Left ventricle myocardium inferior (tissue), 1 donor: ENCODE results near the gene ENOX2. TPM values are rescaled to one million over a fixed set of nuclear protein-coding genes. Genes with fewer than 3 reads are reported as not detected.
A peak's percentile ranks its signal among the peaks of the same experiment; 100 is the strongest.

Source experiments
- DNase-seq: peaks from one replicate; pipeline ENCODE4 v3.0.0-alpha.2; 2020
- H3K27ac ChIP-seq: fragments of 200-600 bp; replicated peaks from 2 replicates; pipeline ENCODE4 v1.8.0; 2021
- H3K27me3 ChIP-seq: fragments of 200-600 bp; 2 replicates; pipeline ENCODE4 v1.8.0; 2021; ENCODE audit warnings: low read depth
- H3K36me3 ChIP-seq: fragments of 200-600 bp; 2 replicates; pipeline ENCODE4 v1.8.0; 2021
- H3K4me1 ChIP-seq: fragments of 200-600 bp; 2 replicates; pipeline ENCODE4 v1.8.0; 2021
- H3K4me3 ChIP-seq: fragments of 200-600 bp; 2 replicates; pipeline ENCODE4 v1.8.0; 2021; ENCODE audit warnings: mild to moderate bottlenecking, moderate library complexity
- H3K9me3 ChIP-seq: fragments of 200-600 bp; replicated peaks from 2 replicates; pipeline ENCODE4 v1.8.0; 2021
- CTCF ChIP-seq: fragments of 200-600 bp; IDR thresholded peaks from 2 replicates; pipeline ENCODE4 v1.8.0; 2021; ENCODE audit warnings: antibody characterized with exemption, mild to moderate bottlenecking, borderline replicate concordance
- intact Hi-C: fragments of 100-400 bp; cut with micrococcal nuclease; formaldehyde crosslinking; loops from one replicate; pipeline ENCODE4 v1.11.0; 2022
- total RNA-seq: library from RNA; stranded (reverse); fragmentation: NEBNext Ultra II Directional; extraction: Animal tissue kit (Norgen Biotek cat#: 25700); gene quantifications from one replicate; pipeline ENCODE4 v1.2.1, GENCODE V29; 2021
- donor health status: DM: no; HTN: yes; CAD: no; lungs with severe emphysema.

The ENOX2 gene
- total RNA-seq, 1 donor from 2014 or later, result 14.1 TPM

GRCh38 chrX:130772776-130773143, 130.2 kb downstream of the ENOX2 start:
- Histone ChIP-seq H3K9me3 (no peaks in the 10 kb centered on the region), H3K27me3 (no peaks in the 10 kb centered on the region), H3K27ac (no peak overlapping the region), H3K36me3 (no peaks in the 10 kb centered on the region), H3K4me1 (peaks cover 12% of the 10 kb centered on the region), H3K4me3 (no peak overlapping the region)
- intact Hi-C loops, result no loop called here
- DNase-seq, result no peak
- no peak for TF ChIP-seq CTCF

GRCh38 chrX:130772105-130772775, 130.8 kb downstream of the ENOX2 start:
- intact Hi-C loops, result no loop called here
- H3K9me3 ChIP-seq, result no peaks in the 10 kb centered on the region
- H3K4me3 ChIP-seq, result no peak overlapping the region
- no peaks in the 10 kb centered on the region for H3K27me3 ChIP-seq
- no peak for TF ChIP-seq CTCF
- no peak overlapping the region for H3K27ac ChIP-seq
- no peaks in the 10 kb centered on the region for H3K36me3 ChIP-seq
- DNase-seq, result no peak
- H3K4me1 ChIP-seq, result peaks cover 12% of the 10 kb centered on the region

GRCh38 chrX:130771648-130772047, 131.4 kb downstream of the ENOX2 start:
- Histone ChIP-seq H3K27ac (no peak overlapping the region), H3K9me3 (no peaks in the 10 kb centered on the region), H3K27me3 (no peaks in the 10 kb centered on the region), H3K36me3 (no peaks in the 10 kb centered on the region), H3K4me1 (peaks cover 12% of the 10 kb centered on the region), H3K4me3 (no peak overlapping the region)
- intact Hi-C loops, result no loop called here
- DNase-seq, result no peak
- no peak for TF ChIP-seq CTCF

- H3K27ac ChIP-seq, result peak overlapping the region; percentile 30
- intact Hi-C loops, result no loop called here
Measured at GRCh38 chrX:130771230-130771629, 131.8 kb downstream of the ENOX2 start.

GRCh38 chrX:130770615-130771014, 132.4 kb downstream of the ENOX2 start:
- H3K36me3 ChIP-seq, result no peaks in the 10 kb centered on the region
- intact Hi-C loops, result no loop called here
- peak overlapping the region; percentile 30 for H3K27ac ChIP-seq
- peaks cover 12% of the 10 kb centered on the region for H3K4me1 ChIP-seq
- DNase-seq, result no peak
- no peak overlapping the region for H3K4me3 ChIP-seq
- H3K27me3 ChIP-seq, result no peaks in the 10 kb centered on the region
- H3K9me3 ChIP-seq, result no peaks in the 10 kb centered on the region
- no peak for TF ChIP-seq CTCF

More at GRCh38 chrX:130771230-130771629, 131.8 kb downstream of the ENOX2 start:
- Histone ChIP-seq H3K4me1 (peaks cover 12% of the 10 kb centered on the region), H3K36me3 (no peaks in the 10 kb centered on the region), H3K4me3 (no peak overlapping the region), H3K9me3 (no peaks in the 10 kb centered on the region), H3K27me3 (no peaks in the 10 kb centered on the region)
- no peak for DNase-seq
- TF ChIP-seq CTCF, result no peak
